ENCODE results near the gene RTN4RL1. TPM values are rescaled to one million over a fixed set of nuclear protein-coding genes. Genes with fewer than 3 reads are reported as not detected.

Gene RTN4RL1
- total RNA-seq, 1 experiment from 2014 or later: 0.22 TPM

GRCh38 chr17:1997289-1997926, 27.7 kb downstream of the RTN4RL1 start:
- H3K9ac ChIP-seq (ENCODE audit: extremely low read depth, insufficient read length, low read length): no peak overlapping the region
- peak; percentile 76 for DNase-seq
- H3K4ac ChIP-seq (ENCODE audit: low read depth, low read length): no peak overlapping the region
- no CpG with 5 or more reads among the region's 22 CpGs for WGBS (ENCODE audit: extremely low coverage, insufficient read length, low lambda C conversion rate)
- H4K91ac ChIP-seq (ENCODE audit: insufficient read length, low read depth, low read length): no peak overlapping the region
- H3K23ac ChIP-seq (ENCODE audit: insufficient read length, low read depth, low read length): no peak overlapping the region
- Mint-ChIP-seq H3K27me3 (ENCODE audit: low read depth) (peaks cover 67% of the 10 kb centered on the region), H3K9me3 (no peaks in the 10 kb centered on the region; a peak in 1 of 5 replicates), H3K27ac (peak overlapping the region in 1 of 3 experiments; percentile 17; a peak in 1 of 7 replicates), H3K4me1 (peaks cover 25 to 41% of the 10 kb centered on the region in 2 experiments), H3K36me3 (ENCODE audit: insufficient read depth in 1 of 3, low read depth in 3 of 3) (no peaks in the 10 kb centered on the region), H3K4me3 (peak overlapping the region; percentile 19 to 65; a peak in 4 of 5 replicates)
- H3K23me2 ChIP-seq (ENCODE audit: insufficient read length, low read depth, low read length, poor library complexity, severe bottlenecking): no peaks in the 10 kb centered on the region
- no peaks in the 10 kb centered on the region for H3K79me1 ChIP-seq (ENCODE audit: insufficient read depth, low read depth, low read length, poor library complexity, severe bottlenecking)
- H2BK5ac ChIP-seq (ENCODE audit: insufficient read length, low read length): no peak overlapping the region
- H4K8ac ChIP-seq (replicated peaks; ENCODE audit: insufficient read length, low read depth, low read length): no peak overlapping the region
- H4K20me1 ChIP-seq (ENCODE audit: control insufficient read depth, insufficient read depth, insufficient read length): no peaks in the 10 kb centered on the region
- no peak overlapping the region for H4K5ac ChIP-seq (ENCODE audit: insufficient read length, low read depth, low read length)
- no peak overlapping the region for H2AK5ac ChIP-seq (ENCODE audit: insufficient read length, low read length)
- H3K14ac ChIP-seq (ENCODE audit: insufficient read depth, low read length): no peak overlapping the region
- H2BK12ac ChIP-seq (ENCODE audit: insufficient read length, low read depth, low read length): no peak overlapping the region
- H3K4me2 ChIP-seq (ENCODE audit: insufficient read depth, insufficient read length, low read length): peak overlapping the region; percentile 6
- no peak overlapping the region for H3K27ac ChIP-seq (ENCODE audit: insufficient read length, low read depth, low read length)
- peaks cover 7% of the 10 kb centered on the region; the same call in 1 of the 2 replicates for H3K27me3 ChIP-seq (ENCODE audit: insufficient read depth, low read length)
- H3K4me1 ChIP-seq (ENCODE audit: insufficient read depth, low read length): no peaks in the 10 kb centered on the region; the same call in 1 of the 2 replicates
- no peak overlapping the region for H2BK20ac ChIP-seq (ENCODE audit: low read depth, low read length, poor library complexity, severe bottlenecking)
- no peak overlapping the region for H2BK15ac ChIP-seq (ENCODE audit: low read depth, low read length)
- no peak overlapping the region for H3T11ph ChIP-seq (ENCODE audit: low read length)
- H3K18ac ChIP-seq (ENCODE audit: insufficient read length, low read depth, low read length): no peak overlapping the region
- H2BK120ac ChIP-seq (ENCODE audit: low read depth, low read length, poor library complexity, severe bottlenecking): no peak overlapping the region
- H3K9me3 ChIP-seq (ENCODE audit: control insufficient read depth, low read depth, low read length): no peaks in the 10 kb centered on the region
- H3K79me2 ChIP-seq (ENCODE audit: insufficient read depth, low read length): no peaks in the 10 kb centered on the region
- no peak overlapping the region for H2AFZ ChIP-seq (ENCODE audit: low read length)
- TF ChIP-seq CTCF (conservative IDR thresholded peaks at IDR 0.05): no peak
- H3K56ac ChIP-seq (ENCODE audit: insufficient read length, low read depth, low read length): no peak overlapping the region

All from H9 (cell line).